Activated CD8-positive, alpha-beta memory T cell treated with anti-CD3 and anti-CD28 coated beads for 36 hours (primary cell): ENCODE measurements around the gene OR2A2. TPM values are rescaled to one million over a fixed set of nuclear protein-coding genes. Genes with fewer than 3 reads are reported as not detected.

Experiments used
- CTCF ChIA-PET: fragments of 350-600 bp; sonication (Branson Sonifier 250); formaldehyde crosslinking; loops from one replicate; lab custom pipeline; 2021; ENCODE audit warnings: antibody characterized with exemption; lab: Charles Lee
- POLR2A ChIA-PET: fragments of 350-600 bp; sonication (Branson Sonifier 250); formaldehyde crosslinking; loops from one replicate; lab custom pipeline; 2021; ENCODE audit warnings: antibody characterized with exemption; lab: Charles Lee
- total RNA-seq, 2 experiments: library from RNA; stranded (reverse); gene quantifications; one replicate each; pipeline ENCODE4 v1.2.3, GENCODE V29; 2021

Gene OR2A2
- total RNA-seq, 2 experiments from 2014 or later = not detected

GRCh38 chr7:144133307-144133706 lies 23.9 kb downstream of the OR2A2 start:
- POLR2A ChIA-PET = no interaction called here
- CTCF ChIA-PET = no interaction called here

GRCh38 chr7:144134116-144134515 lies 24.7 kb downstream of the OR2A2 start:
- ChIA-PET CTCF (no interaction called here), POLR2A (no interaction called here)

- ChIA-PET CTCF (no interaction called here), POLR2A (no interaction called here)
These were observed 28.1 kb downstream of the OR2A2 start for GRCh38 chr7:144137501-144137900.

GRCh38 chr7:144142187-144142586 lies 32.8 kb downstream of the OR2A2 start:
- ChIA-PET CTCF (no interaction called here), POLR2A (no interaction called here)

- ChIA-PET CTCF (no interaction called here), POLR2A (no interaction called here)
These were observed 35.0 kb downstream of the OR2A2 start for GRCh38 chr7:144144426-144144825.

- ChIA-PET CTCF (no interaction called here), POLR2A (no interaction called here)
These were observed 38.9 kb downstream of the OR2A2 start for GRCh38 chr7:144148224-144148827.

GRCh38 chr7:144158861-144159260 lies 49.5 kb downstream of the OR2A2 start:
- POLR2A ChIA-PET = no interaction called here
- CTCF ChIA-PET = no interaction called here

Other genes with a start within 250 kb of the OR2A2 start
- 10 to 100 TPM; 10.4 to 11.2 TPM for gene TCAF1, start 207.4 kb upstream of the OR2A2 start, total RNA-seq
- not detected for gene OR2F2, start 174.3 kb upstream of the OR2A2 start, total RNA-seq
- gene OR2F1, start 154.7 kb upstream of the OR2A2 start, total RNA-seq = not detected
- gene OR6B1, start 109.3 kb upstream of the OR2A2 start, total RNA-seq = not detected
- gene OR2A5, start 60.6 kb upstream of the OR2A2 start, total RNA-seq = not detected
- not detected for gene OR2A25, start 39.8 kb upstream of the OR2A2 start, total RNA-seq
- gene OR2A12, start 23.3 kb upstream of the OR2A2 start, total RNA-seq = not detected
- not detected for gene OR2A14, start 13.6 kb downstream of the OR2A2 start, total RNA-seq
- 1 to 10 TPM; 1.2 to 2.0 TPM for gene CTAGE4, start 73.9 kb downstream of the OR2A2 start, total RNA-seq
- gene ARHGEF35, start 86.2 kb downstream of the OR2A2 start, total RNA-seq = 1 to 10 TPM; 4.8 to 4.9 TPM
- gene OR2A42, start 130.0 kb downstream of the OR2A2 start, total RNA-seq = not detected
- gene OR2A7, start 155.2 kb downstream of the OR2A2 start, total RNA-seq = 1 to 10 TPM; 1.0 to 1.2 TPM
- gene CTAGE8, start 159.7 kb downstream of the OR2A2 start, total RNA-seq = under 1 TPM in 1 of 2 experiments, not detected in 1; 0.78 TPM
- gene OR2A1, start 202.8 kb downstream of the OR2A2 start, total RNA-seq = not detected
- gene ARHGEF5, start 245.8 kb downstream of the OR2A2 start, total RNA-seq = 1 to 10 TPM; 8.7 to 9.9 TPM